GM06990 (cell line): ENCODE results near the gene IL22RA2.
A peak's percentile ranks its signal among the peaks of the same experiment; 100 is the strongest.
"Not testable (repeated sequence)": the region's sequence is repeated elsewhere in the genome, so short reads cannot be mapped to it uniquely, and the experiment has no call there.

ENCODE experiments used
- DNase-seq: peaks from one replicate; pipeline ENCODE4 v3.0.0-alpha.2; 2011; ENCODE audit not compliant: insufficient read length; ENCODE audit errors: extremely low read depth
- H3K27me3 ChIP-seq: replicated peaks from 2 replicates; pipeline ENCODE4 v1.6.0; 2011; ENCODE audit warnings: low read length; ENCODE audit not compliant: control insufficient read depth, insufficient read depth
- H3K36me3 ChIP-seq: 2 replicates; pipeline ENCODE4 v1.5.1; 2011; ENCODE audit warnings: low read length; ENCODE audit not compliant: control insufficient read depth, insufficient read depth
- H3K4me3 ChIP-seq: replicated peaks from 2 replicates; pipeline ENCODE4 v1.5.1; 2011; ENCODE audit warnings: low read depth, mild to moderate bottlenecking, control low read depth, low read length
- CTCF ChIP-seq: IDR thresholded peaks from 2 replicates; pipeline ENCODE4 v1.5.1; 2011; ENCODE audit warnings: low read length, control low read depth, mild to moderate bottlenecking, inconsistent platforms; ENCODE audit not compliant: insufficient read depth, poor library complexity, severe bottlenecking

Gene IL22RA2

GRCh38 chr6:137217801-137218472 is 44.5 kb upstream of the IL22RA2 start:
- peak overlapping the region; percentile 90 for H3K4me3 ChIP-seq
- H3K36me3 ChIP-seq = no peaks in the 10 kb centered on the region; the same call in 1 of the 2 replicates
- no peak for DNase-seq
- H3K27me3 ChIP-seq = no peaks in the 10 kb centered on the region
- TF ChIP-seq CTCF = no peak

GRCh38 chr6:137216875-137217553 is 43.6 kb upstream of the IL22RA2 start:
- H3K27me3 ChIP-seq = no peaks in the 10 kb centered on the region
- no peaks in the 10 kb centered on the region; the same call in 1 of the 2 replicates for H3K36me3 ChIP-seq
- TF ChIP-seq CTCF = no peak
- peak overlapping the region; percentile 90 for H3K4me3 ChIP-seq
- no peak for DNase-seq

GRCh38 chr6:137216106-137216505 is 42.7 kb upstream of the IL22RA2 start:
- TF ChIP-seq CTCF = no peak
- Histone ChIP-seq H3K27me3 (no peaks in the 10 kb centered on the region), H3K36me3 (no peaks in the 10 kb centered on the region; the same call in 1 of the 2 replicates), H3K4me3 (peak overlapping the region; percentile 90)
- no peak for DNase-seq

GRCh38 chr6:137215630-137216029 is 42.2 kb upstream of the IL22RA2 start:
- H3K36me3 ChIP-seq, H3K27me3 ChIP-seq, DNase-seq: not testable (repeated sequence)
- peak overlapping the region; percentile 5; the same call in 1 of the 2 replicates for H3K4me3 ChIP-seq

GRCh38 chr6:137214931-137215330 is 41.5 kb upstream of the IL22RA2 start:
- H3K27me3 ChIP-seq = no peaks in the 10 kb centered on the region
- peaks cover 2% of the 10 kb centered on the region for H3K36me3 ChIP-seq
- no peak for DNase-seq
- H3K4me3 ChIP-seq = no peak overlapping the region
- no peak for TF ChIP-seq CTCF

GRCh38 chr6:137213813-137214212 is 40.4 kb upstream of the IL22RA2 start:
- H3K4me3 ChIP-seq = no peak overlapping the region
- no peaks in the 10 kb centered on the region for H3K27me3 ChIP-seq
- H3K36me3 ChIP-seq = peaks cover 2% of the 10 kb centered on the region
- TF ChIP-seq CTCF = no peak
- no peak for DNase-seq
